Gastroesophageal sphincter (tissue), 4 donors: ENCODE results near the gene NDFIP1. TPM values are rescaled to one million over a fixed set of nuclear protein-coding genes. Genes with fewer than 3 reads are reported as not detected.

Source experiments
- ATAC-seq: fragments of 150-250 bp; one replicate; pipeline ENCODE4 v1.9.1; 2016; ENCODE audit warnings: mild to moderate bottlenecking, moderate library complexity
- H3K27ac ChIP-seq, 4 donors: fragments of 200-600 bp; sonication (generic) in 3 of 4; 1 replicate in 3 of 4; 2 replicates in 1 of 4; pipeline ENCODE4 v1.5.1; 2016 to 2019
- H3K27me3 ChIP-seq: fragments of 200-600 bp; sonication (generic); one replicate; pipeline ENCODE4 v1.5.1; 2019
- H3K36me3 ChIP-seq, 2 donors: fragments of 200-600 bp; sonication (generic); one replicate each; pipeline ENCODE4 v1.5.1; 2019; ENCODE audit warnings: control low read depth in 1 of 2
- H3K4me1 ChIP-seq, 3 donors: fragments of 200-600 bp; sonication (generic); 1 replicate in 2 of 3; 2 replicates in 1 of 3; pipeline ENCODE4 v1.5.1; 2016 to 2019; ENCODE audit warnings: control low read depth in 2 of 3
- H3K4me3 ChIP-seq, 2 donors: fragments of 200-600 bp; sonication (generic); one replicate each; pipeline ENCODE4 v1.5.1; 2019; ENCODE audit warnings: mild to moderate bottlenecking in 1 of 2, moderate library complexity in 1 of 2
- H3K9me3 ChIP-seq, 3 donors: fragments of 200-600 bp; sonication (generic); one replicate each; pipeline ENCODE4 v1.5.1; 2017 to 2019; ENCODE audit warnings: control low read depth in 2 of 3
- EP300 ChIP-seq: sonication (generic); formaldehyde crosslinking; IDR thresholded peaks from one replicate; pipeline ENCODE4 v1.6.1; 2017; ENCODE audit warnings: antibody characterized with exemption, mild to moderate bottlenecking
- POLR2A ChIP-seq, 2 donors: fragments of 450-650 bp; IDR thresholded peaks; one replicate each; pipeline ENCODE4 v1.6.1; 2017; ENCODE audit warnings: antibody characterized with exemption in 2 of 2, mild to moderate bottlenecking in 2 of 2, moderate library complexity in 1 of 2
- POLR2AphosphoS5 ChIP-seq: sonication (generic); formaldehyde crosslinking; IDR thresholded peaks from one replicate; pipeline ENCODE4 v1.6.1; 2017; ENCODE audit warnings: antibody characterized with exemption
- WGBS, 2 donors: methylation state at CpG; one replicate each; pipeline ENCODE4 v1.1.5; 2018; ENCODE audit warnings: low coverage in 1 of 2; 5-methylcytosine and 5-hydroxymethylcytosine counted together
- total RNA-seq, 4 donors: library from RNA; depleted of rRNA; stranded (reverse); fragments of >200 nt; gene quantifications; one replicate each; pipeline ENCODE4 v1.1.0, GENCODE V29; 2016
- TF ChIP-seq, protein P1 (sequence below), 4 experiments: fragments of 200-600 bp in 2 of 4; fragments of 450-650 bp in 2 of 4; sonication (generic) in 1 of 4; IDR thresholded peaks; one replicate each; pipeline ENCODE4 v1.5.1; 2017 to 2019; ENCODE audit warnings: antibody characterized with exemption in 4 of 4, mild to moderate bottlenecking in 2 of 4, moderate library complexity in 2 of 4

Gene NDFIP1
- total RNA-seq, 4 donors from 2014 or later: 62.4 to 86.7 (median 81.6) TPM

DNA sequence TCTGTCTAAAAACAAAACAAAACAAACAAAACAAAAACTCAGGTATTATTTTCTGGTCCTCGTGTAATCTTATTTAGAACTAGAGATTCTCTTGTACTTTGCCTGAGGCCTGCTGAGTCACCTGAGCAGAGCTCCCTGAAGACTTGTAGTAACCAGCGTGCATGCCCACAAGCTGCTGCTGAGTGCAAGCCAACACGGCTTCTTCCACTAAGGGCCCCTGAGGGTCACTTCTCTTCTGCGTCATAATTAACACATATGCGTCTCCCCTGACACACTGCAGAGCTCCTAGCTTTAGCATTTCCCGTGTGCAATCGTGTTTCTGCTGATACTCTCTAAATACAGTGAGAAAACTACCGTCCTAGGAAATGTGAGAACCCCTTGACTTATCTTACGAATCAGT lies 10.9 kb upstream of the NDFIP1 start:
- WGBS, 2 donors: 86 to 87% methylated on average over 6 to 7 of the region's 9 CpGs
- Histone ChIP-seq H3K27ac (no peak overlapping the region), H3K9me3 (no peaks in the 10 kb centered on the region), H3K27me3 (no peaks in the 10 kb centered on the region), H3K4me3 (no peak overlapping the region), H3K4me1 (peaks cover 0 to 12% (median 0%) of the 10 kb centered on the region in 3 donors), H3K36me3 (no peaks in the 10 kb centered on the region)
- ATAC-seq: no peak
- TF ChIP-seq, protein P1, sequence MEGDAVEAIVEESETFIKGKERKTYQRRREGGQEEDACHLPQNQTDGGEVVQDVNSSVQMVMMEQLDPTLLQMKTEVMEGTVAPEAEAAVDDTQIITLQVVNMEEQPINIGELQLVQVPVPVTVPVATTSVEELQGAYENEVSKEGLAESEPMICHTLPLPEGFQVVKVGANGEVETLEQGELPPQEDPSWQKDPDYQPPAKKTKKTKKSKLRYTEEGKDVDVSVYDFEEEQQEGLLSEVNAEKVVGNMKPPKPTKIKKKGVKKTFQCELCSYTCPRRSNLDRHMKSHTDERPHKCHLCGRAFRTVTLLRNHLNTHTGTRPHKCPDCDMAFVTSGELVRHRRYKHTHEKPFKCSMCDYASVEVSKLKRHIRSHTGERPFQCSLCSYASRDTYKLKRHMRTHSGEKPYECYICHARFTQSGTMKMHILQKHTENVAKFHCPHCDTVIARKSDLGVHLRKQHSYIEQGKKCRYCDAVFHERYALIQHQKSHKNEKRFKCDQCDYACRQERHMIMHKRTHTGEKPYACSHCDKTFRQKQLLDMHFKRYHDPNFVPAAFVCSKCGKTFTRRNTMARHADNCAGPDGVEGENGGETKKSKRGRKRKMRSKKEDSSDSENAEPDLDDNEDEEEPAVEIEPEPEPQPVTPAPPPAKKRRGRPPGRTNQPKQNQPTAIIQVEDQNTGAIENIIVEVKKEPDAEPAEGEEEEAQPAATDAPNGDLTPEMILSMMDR (IDR thresholded peaks at IDR 0.05): no peak
- no peak for TF ChIP-seq POLR2AphosphoS5
- no peak for TF ChIP-seq EP300
- no peak for TF ChIP-seq POLR2A (IDR thresholded peaks at IDR 0.05)

DNA sequence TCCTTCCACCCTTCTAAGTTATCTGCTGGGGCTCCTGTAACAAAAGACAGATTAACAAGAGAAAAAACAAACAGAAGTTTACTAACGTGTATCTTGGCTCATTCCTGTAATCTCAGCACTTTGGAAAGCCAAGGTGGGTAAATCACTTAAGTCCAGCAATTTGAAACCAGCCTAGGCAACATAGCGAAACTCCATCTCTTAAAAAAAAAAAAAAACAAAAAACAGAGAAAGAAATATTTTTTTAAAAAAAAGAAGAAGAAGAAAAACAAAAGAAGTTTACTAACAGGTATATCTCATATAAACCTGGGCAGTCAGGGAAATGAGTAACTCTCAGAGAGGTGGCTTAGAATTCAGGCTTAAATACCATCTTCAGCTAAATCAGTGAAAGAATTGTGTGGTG lies 10.3 kb upstream of the NDFIP1 start:
- WGBS, 2 donors: 40% methylated on average over 1 of the region's 2 CpGs; no CpG with 5 or more reads in 1 of the 2 donors
- no peak for TF ChIP-seq POLR2A (IDR thresholded peaks at IDR 0.05)
- no peak for TF ChIP-seq EP300
- TF ChIP-seq, protein P1 (IDR thresholded peaks at IDR 0.05): no peak
- no peak for TF ChIP-seq POLR2AphosphoS5
- Histone ChIP-seq H3K36me3 (no peaks in the 10 kb centered on the region), H3K9me3 (no peaks in the 10 kb centered on the region), H3K27ac (no peak overlapping the region), H3K27me3 (no peaks in the 10 kb centered on the region), H3K4me3 (no peak overlapping the region), H3K4me1 (peaks cover 0 to 12% (median 0%) of the 10 kb centered on the region in 3 donors)
- ATAC-seq: no peak

DNA sequence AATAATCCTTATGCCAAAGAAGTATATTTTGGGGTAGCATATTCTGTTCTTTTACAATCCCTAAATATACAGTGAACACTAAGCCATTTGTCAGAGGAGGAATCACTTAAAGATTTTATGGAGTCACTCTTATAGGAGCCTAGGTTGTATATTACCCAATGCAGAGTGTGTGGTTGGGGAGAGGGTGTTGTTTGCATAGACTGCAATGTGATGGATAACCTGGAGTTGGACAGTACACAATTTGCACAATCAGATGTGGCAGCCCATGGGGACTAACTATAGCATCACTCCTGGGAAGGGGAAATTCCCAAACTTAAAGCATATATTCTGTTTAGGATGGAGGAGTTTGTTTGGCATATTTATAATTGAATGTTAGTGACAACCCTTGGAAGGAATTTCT lies 9.6 kb upstream of the NDFIP1 start:
- Histone ChIP-seq H3K4me1 (peaks cover 0 to 12% (median 0%) of the 10 kb centered on the region in 3 donors), H3K27ac (no peak overlapping the region), H3K36me3 (no peaks in the 10 kb centered on the region), H3K4me3 (no peak overlapping the region), H3K9me3 (no peaks in the 10 kb centered on the region), H3K27me3 (no peaks in the 10 kb centered on the region)
- TF ChIP-seq, protein P1 (IDR thresholded peaks at IDR 0.05): no peak
- TF ChIP-seq POLR2A (IDR thresholded peaks at IDR 0.05): no peak
- no peak for TF ChIP-seq POLR2AphosphoS5
- TF ChIP-seq EP300: no peak
- ATAC-seq: no peak

DNA sequence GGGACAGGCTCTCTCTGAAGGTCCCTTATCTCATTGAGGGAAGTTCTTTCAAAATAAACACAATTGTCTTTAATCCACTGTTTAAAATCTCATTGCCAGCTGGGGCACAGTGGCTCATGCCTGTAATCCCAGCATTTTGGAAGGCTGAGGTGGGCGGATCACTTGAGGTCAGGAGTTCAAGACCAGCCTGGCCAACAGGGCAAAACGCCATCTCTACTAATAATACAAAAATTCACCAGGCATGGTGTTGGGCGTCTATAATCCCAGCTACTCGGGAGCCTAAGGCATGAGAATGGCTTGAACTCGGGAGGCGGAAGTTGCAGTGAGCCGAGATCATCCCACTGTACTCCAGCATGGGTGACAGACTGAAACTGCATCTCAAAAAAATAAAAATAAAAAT lies 8.3 kb upstream of the NDFIP1 start:
- H3K27me3 ChIP-seq: no peaks in the 10 kb centered on the region
- WGBS, 2 donors: 78 to 91% methylated on average over 6 of the region's 7 CpGs

More for the DNA sequence above, 8.3 kb upstream of the NDFIP1 start:
- Histone ChIP-seq H3K36me3 (no peaks in the 10 kb centered on the region), H3K4me3 (no peak overlapping the region), H3K9me3 (no peaks in the 10 kb centered on the region), H3K27ac (no peak overlapping the region), H3K4me1 (peaks cover 0 to 3% (median 0%) of the 10 kb centered on the region in 3 donors)
- TF ChIP-seq POLR2AphosphoS5: no peak
- TF ChIP-seq, protein P1 (IDR thresholded peaks at IDR 0.05): no peak
- TF ChIP-seq EP300: no peak
- TF ChIP-seq POLR2A (IDR thresholded peaks at IDR 0.05): no peak
- ATAC-seq: no peak
